ENCODE data around the gene ORC1. TPM values are rescaled to one million over a fixed set of nuclear protein-coding genes. Genes with fewer than 3 reads are reported as not detected.

The ORC1 gene
- total RNA-seq, 4 donors from 2014 or later: 0.19 to 0.85 (median 0.66) TPM

DNA sequence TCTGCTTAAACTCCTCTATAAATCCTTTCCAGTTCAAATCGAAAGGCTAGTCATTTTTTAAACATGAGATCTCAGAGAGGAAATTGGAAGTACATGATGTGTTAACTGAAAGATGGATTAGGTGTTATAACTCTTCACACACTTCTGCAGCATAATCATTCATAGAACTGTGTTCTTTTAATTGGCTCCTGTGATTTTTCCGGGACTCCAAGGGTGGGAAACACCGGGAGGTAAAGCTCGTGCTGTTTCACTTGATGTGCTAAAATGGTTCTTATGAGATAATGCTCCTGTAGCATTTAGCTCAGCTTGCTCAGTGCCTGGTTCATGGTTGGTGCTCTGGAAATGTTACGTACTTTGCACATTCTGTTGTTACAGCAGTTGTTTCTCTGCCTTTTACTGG lies 78.4 kb downstream of the ORC1 start:
- TF ChIP-seq, protein P1, sequence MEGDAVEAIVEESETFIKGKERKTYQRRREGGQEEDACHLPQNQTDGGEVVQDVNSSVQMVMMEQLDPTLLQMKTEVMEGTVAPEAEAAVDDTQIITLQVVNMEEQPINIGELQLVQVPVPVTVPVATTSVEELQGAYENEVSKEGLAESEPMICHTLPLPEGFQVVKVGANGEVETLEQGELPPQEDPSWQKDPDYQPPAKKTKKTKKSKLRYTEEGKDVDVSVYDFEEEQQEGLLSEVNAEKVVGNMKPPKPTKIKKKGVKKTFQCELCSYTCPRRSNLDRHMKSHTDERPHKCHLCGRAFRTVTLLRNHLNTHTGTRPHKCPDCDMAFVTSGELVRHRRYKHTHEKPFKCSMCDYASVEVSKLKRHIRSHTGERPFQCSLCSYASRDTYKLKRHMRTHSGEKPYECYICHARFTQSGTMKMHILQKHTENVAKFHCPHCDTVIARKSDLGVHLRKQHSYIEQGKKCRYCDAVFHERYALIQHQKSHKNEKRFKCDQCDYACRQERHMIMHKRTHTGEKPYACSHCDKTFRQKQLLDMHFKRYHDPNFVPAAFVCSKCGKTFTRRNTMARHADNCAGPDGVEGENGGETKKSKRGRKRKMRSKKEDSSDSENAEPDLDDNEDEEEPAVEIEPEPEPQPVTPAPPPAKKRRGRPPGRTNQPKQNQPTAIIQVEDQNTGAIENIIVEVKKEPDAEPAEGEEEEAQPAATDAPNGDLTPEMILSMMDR (IDR thresholded peaks at IDR 0.05; ENCODE audit: low read depth): no peak

DNA sequence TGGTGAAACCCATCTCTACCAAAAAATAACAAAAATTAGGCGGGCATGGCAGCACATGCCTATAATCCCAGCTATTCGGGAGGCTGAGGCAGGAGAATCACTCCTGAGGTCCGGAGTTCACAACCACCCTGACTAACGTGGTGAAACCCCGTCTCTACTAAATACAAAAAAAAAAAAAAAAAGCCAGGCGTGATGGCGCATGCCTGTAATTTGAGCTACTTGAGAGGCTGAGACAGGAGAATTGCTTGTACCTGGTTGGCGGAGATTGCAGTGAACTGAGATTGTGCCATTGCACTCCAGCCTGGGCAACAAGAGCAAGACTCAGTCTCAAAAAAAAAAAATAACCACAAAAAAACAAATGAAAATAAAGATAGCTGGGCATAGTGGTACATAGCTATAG lies 80.5 kb downstream of the ORC1 start:
- TF ChIP-seq, protein P1 (IDR thresholded peaks at IDR 0.05; ENCODE audit: low read depth): no peak

Other genes with a start within 250 kb of the ORC1 start
- gene CC2D1B, start 38.2 kb downstream of the ORC1 start, total RNA-seq: 10 to 100 TPM; 20.4 to 54.3 (median 27.9) TPM
- 10 to 100 TPM in 1 of 4 donors, 1 to 10 TPM in 3; 9.2 to 14.5 (median 9.6) TPM for gene PRPF38A, start 179 bp upstream of the ORC1 start, total RNA-seq
- 10 to 100 TPM; 37.1 to 52.2 (median 43.6) TPM for gene TUT4, start 148.7 kb upstream of the ORC1 start, total RNA-seq
- 10 to 100 TPM; 10.3 to 19.2 (median 17.0) TPM for gene GPX7, start 197.9 kb upstream of the ORC1 start, total RNA-seq
- not detected for gene SHISAL2A, start 228.7 kb upstream of the ORC1 start, total RNA-seq